Activated B cell treated with CpG ODN at 0.5 μM for 24 hours (primary cell): ENCODE data around the gene FMNL2. TPM values are rescaled to one million over a fixed set of nuclear protein-coding genes. Genes with fewer than 3 reads are reported as not detected.
"Not testable (repeated sequence)": the region's sequence is repeated elsewhere in the genome, so short reads cannot be mapped to it uniquely, and the experiment has no call there.

Experiments
- ATAC-seq: fragments of 200-7000 bp; cut with Tn5 transposase; one replicate; pipeline ENCODE4 v1.10.0; 2021; ENCODE audit warnings: low read depth, mild to moderate bottlenecking, moderate library complexity
- CTCF ChIA-PET: fragments of 350-600 bp; sonication (Branson Sonifier 250); formaldehyde crosslinking; loops from one replicate; lab custom pipeline; 2021; ENCODE audit warnings: antibody characterized with exemption; lab: Charles Lee
- POLR2A ChIA-PET: fragments of 350-600 bp; sonication (Branson Sonifier 250); formaldehyde crosslinking; loops from one replicate; lab custom pipeline; 2021; ENCODE audit warnings: antibody characterized with exemption; lab: Charles Lee
- DNase-seq: peaks from one replicate; pipeline ENCODE4 v3.0.0; 2022
- H3K27ac Mint-ChIP-seq: one replicate; pipeline ENCODE4 v1.8.0; 2020; ENCODE audit warnings: mixed read lengths
- H3K27me3 Mint-ChIP-seq: one replicate; pipeline ENCODE4 v1.8.0; 2021; ENCODE audit warnings: mixed read lengths
- H3K36me3 Mint-ChIP-seq: one replicate; pipeline ENCODE4 v1.8.0; 2021; ENCODE audit warnings: low read depth, mixed read lengths
- H3K4me1 Mint-ChIP-seq: one replicate; pipeline ENCODE4 v1.8.0; 2021; ENCODE audit warnings: mixed read lengths
- H3K4me3 Mint-ChIP-seq: one replicate; pipeline ENCODE4 v1.8.0; 2020; ENCODE audit warnings: mild to moderate bottlenecking, mixed read lengths
- H3K9me3 Mint-ChIP-seq: one replicate; pipeline ENCODE4 v1.8.0; 2020; ENCODE audit warnings: mixed read lengths
- intact Hi-C: fragments of 100-400 bp; cut with micrococcal nuclease; formaldehyde crosslinking; loops from one replicate; pipeline ENCODE4 v1.15.1; 2024
- total RNA-seq: library from RNA; stranded (reverse); gene quantifications from 2 replicates; pipeline ENCODE4 v1.2.3, GENCODE V29; 2022
- TF ChIP-seq, protein P1 (sequence below): fragments of 200-600 bp; IDR thresholded peaks from one replicate; pipeline ENCODE4 v1.8.0; 2022; ENCODE audit warnings: antibody characterized with exemption, mild to moderate bottlenecking

FMNL2 gene
- total RNA-seq, 1 donor from 2014 or later = 4.0 TPM

DNA sequence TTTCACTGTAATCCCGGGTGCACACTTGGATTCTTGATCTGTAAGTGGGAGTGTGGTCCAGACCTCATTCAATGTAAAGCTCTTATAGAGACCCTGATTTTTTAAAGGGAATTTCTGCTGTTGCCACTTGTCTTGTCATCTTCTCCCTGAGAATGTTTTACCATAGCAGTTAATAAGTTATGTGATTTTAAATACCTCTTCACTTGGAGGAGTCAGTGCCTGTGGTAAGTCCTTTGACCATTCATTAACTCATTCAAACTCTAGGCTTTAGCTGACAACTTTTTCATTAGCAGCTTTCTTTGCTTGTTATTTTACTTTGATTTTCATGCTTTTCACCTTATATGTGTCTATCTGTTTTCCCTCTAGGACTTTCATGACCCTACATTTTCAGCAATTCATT lies 51.3 kb downstream of the FMNL2 start:
- Mint-ChIP-seq H3K36me3 (no peaks in the 10 kb centered on the region), H3K27ac (no peak overlapping the region), H3K27me3 (no peaks in the 10 kb centered on the region), H3K4me1 (no peaks in the 10 kb centered on the region), H3K9me3 (no peaks in the 10 kb centered on the region), H3K4me3 (no peak overlapping the region)
- TF ChIP-seq, protein P1, sequence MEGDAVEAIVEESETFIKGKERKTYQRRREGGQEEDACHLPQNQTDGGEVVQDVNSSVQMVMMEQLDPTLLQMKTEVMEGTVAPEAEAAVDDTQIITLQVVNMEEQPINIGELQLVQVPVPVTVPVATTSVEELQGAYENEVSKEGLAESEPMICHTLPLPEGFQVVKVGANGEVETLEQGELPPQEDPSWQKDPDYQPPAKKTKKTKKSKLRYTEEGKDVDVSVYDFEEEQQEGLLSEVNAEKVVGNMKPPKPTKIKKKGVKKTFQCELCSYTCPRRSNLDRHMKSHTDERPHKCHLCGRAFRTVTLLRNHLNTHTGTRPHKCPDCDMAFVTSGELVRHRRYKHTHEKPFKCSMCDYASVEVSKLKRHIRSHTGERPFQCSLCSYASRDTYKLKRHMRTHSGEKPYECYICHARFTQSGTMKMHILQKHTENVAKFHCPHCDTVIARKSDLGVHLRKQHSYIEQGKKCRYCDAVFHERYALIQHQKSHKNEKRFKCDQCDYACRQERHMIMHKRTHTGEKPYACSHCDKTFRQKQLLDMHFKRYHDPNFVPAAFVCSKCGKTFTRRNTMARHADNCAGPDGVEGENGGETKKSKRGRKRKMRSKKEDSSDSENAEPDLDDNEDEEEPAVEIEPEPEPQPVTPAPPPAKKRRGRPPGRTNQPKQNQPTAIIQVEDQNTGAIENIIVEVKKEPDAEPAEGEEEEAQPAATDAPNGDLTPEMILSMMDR = no peak
- POLR2A ChIA-PET = no interaction called here
- ATAC-seq (no peak), DNase-seq (no peak)
- CTCF ChIA-PET = no interaction called here
- intact Hi-C loops = no loop called here

DNA sequence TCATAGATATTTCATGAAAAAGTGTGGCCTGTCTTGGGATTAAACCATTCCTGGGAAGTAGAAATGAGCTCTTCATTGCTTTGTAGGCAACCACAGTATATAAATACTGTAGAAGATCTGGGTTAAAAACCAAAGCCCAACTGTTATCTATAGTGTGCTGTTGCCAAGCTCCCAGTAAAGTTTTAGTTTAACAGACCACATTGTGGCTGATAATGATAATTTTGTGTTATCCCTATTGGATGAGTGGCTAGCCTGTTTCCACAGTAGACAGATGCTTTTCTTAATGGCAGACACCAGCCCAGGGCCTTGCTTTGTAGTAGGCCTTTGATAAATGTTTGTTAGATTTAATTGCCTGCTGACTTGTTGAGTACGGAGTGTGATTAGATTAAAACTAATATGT lies 52.1 kb downstream of the FMNL2 start:
- Mint-ChIP-seq H3K27ac (no peak overlapping the region), H3K4me1 (no peaks in the 10 kb centered on the region), H3K4me3 (no peak overlapping the region), H3K36me3 (no peaks in the 10 kb centered on the region), H3K27me3 (no peaks in the 10 kb centered on the region), H3K9me3 (no peaks in the 10 kb centered on the region)
- TF ChIP-seq, protein P1 = no peak
- no peak for DNase-seq
- ATAC-seq = no peak
- CTCF ChIA-PET = no interaction called here
- POLR2A ChIA-PET = no interaction called here
- intact Hi-C loops = no loop called here

DNA sequence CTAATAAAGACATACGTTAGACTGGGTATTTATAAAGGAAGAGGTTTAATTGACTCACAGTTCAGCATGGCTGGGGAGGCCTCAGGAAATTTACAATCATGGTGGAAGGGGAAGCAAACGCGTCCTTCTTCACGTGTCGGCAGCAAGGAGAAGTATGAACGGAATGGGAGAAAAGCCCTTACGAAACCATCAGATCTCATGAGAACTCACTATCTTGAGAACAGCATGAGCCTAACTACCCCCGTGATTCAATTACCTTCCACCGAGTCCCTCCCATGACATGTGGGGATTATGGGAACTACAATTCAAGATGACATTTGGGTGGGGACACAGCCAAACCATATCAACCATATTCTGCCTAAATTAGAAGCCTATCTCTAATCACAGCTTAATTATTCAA lies 53.3 kb downstream of the FMNL2 start:
- H3K4me3 Mint-ChIP-seq, DNase-seq, H3K4me1 Mint-ChIP-seq, ATAC-seq, H3K27me3 Mint-ChIP-seq, H3K9me3 Mint-ChIP-seq, H3K27ac Mint-ChIP-seq, H3K36me3 Mint-ChIP-seq, CTCF ChIA-PET, POLR2A ChIA-PET, intact Hi-C loops: not testable (repeated sequence)

DNA sequence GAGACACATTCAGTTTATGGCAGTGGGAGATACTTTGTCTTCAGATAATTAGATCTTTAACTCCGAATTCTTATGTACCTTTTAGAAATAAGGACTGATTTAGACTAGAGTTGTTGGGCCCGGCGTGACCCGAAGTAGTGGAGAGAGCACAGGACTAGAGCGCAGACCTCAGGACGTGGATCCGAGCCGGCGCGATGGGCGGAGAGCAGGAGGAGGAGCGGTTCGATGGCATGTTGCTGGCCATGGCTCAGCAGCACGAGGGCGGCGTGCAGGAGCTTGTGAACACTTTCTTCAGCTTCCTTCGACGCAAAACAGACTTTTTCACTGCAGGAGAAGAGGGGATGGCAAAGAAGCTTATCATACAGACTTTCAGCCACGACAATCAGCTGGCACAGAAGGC lies 54.5 kb downstream of the FMNL2 start:
- TF ChIP-seq, protein P1 = no peak
- ATAC-seq = no peak
- CTCF ChIA-PET = no interaction called here
- Mint-ChIP-seq H3K36me3 (no peaks in the 10 kb centered on the region), H3K9me3 (no peaks in the 10 kb centered on the region), H3K4me3 (no peak overlapping the region), H3K4me1 (no peaks in the 10 kb centered on the region), H3K27me3 (no peaks in the 10 kb centered on the region), H3K27ac (no peak overlapping the region)
- POLR2A ChIA-PET = no interaction called here
- no peak for DNase-seq
- intact Hi-C loops = no loop called here

DNA sequence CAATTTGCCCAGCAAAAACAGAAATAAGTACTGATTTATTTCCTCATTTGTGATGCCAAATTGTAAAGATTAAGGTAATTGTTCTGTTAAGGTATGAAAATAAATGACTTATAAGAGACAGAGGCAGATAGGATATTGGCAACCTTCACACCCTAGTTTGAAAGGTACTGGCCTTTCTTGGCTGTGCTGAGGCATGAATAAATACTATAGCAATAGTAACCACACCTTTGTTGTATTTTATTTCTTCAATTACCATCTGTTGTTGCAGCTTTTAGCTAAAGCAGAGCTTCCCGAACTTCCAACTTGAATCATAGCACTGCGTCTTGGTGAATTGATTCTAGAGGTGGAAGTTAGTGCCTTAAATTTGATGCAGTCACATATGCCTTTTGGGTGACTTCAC lies 55.9 kb downstream of the FMNL2 start:
- TF ChIP-seq, protein P1 = no peak
- no peaks in the 10 kb centered on the region for H3K4me1 Mint-ChIP-seq
- CTCF ChIA-PET = no interaction called here
- ATAC-seq (no peak), DNase-seq (no peak)
- H3K36me3 Mint-ChIP-seq = no peaks in the 10 kb centered on the region
- H3K27me3 Mint-ChIP-seq = no peaks in the 10 kb centered on the region
- intact Hi-C loops = no loop called here
- H3K27ac Mint-ChIP-seq = no peak overlapping the region
- no peak overlapping the region for H3K4me3 Mint-ChIP-seq
- no peaks in the 10 kb centered on the region for H3K9me3 Mint-ChIP-seq
- POLR2A ChIA-PET = no interaction called here

DNA sequence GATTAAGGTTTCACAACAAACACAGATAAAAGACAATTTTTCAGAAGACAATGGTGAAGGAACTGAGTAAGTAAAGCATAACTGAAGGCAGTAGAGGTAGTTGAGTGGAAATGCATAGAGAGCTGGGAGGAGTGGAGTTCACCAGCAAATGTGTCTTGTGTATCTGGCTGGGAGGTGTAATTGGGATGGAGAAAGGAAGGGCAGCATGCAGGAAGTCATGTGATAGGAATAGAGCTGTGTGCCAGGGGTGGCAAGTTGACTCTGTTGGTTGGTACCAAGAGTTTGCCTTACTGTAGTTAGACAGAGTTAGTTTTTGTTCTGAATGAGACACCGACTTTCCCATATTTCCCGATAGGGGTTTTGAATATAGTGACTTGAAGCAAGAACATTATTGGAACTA lies 56.3 kb downstream of the FMNL2 start:
- ATAC-seq (no peak), DNase-seq (no peak)
- Mint-ChIP-seq H3K36me3 (no peaks in the 10 kb centered on the region), H3K9me3 (no peaks in the 10 kb centered on the region), H3K27ac (no peak overlapping the region), H3K4me1 (no peaks in the 10 kb centered on the region), H3K27me3 (no peaks in the 10 kb centered on the region), H3K4me3 (no peak overlapping the region)
- ChIA-PET POLR2A (no interaction called here), CTCF (no interaction called here)
- TF ChIP-seq, protein P1 = no peak
- intact Hi-C loops = no loop called here
